GM12878 (cell line): ENCODE data around the gene ADGRG7.

Source experiments
- DPF2 ChIP-seq: fragments of 450-650 bp; IDR thresholded peaks from 2 replicates; pipeline ENCODE4 v1.6.1; 2017; ENCODE audit warnings: mild to moderate bottlenecking
- EP300 ChIP-seq, 2 experiments: fragments of 150-350 bp in 1 of 2; IDR thresholded peaks; 2 replicates each; pipeline ENCODE4 v1.6.1; 2011 to 2012; ENCODE audit warnings: low read depth in 2 of 2, low read length in 2 of 2, borderline replicate concordance in 1 of 2, improper control_type of control experiment in 1 of 2, inconsistent platforms in 1 of 2; ENCODE audit not compliant: control insufficient read depth in 1 of 2
- SIN3A ChIP-seq: IDR thresholded peaks from 2 replicates; pipeline ENCODE4 v1.6.1; 2012; ENCODE audit warnings: low read depth, low read length, improper control_type of control experiment
- TF ChIP-seq, protein P1 (sequence below), 3 experiments: IDR thresholded peaks in 2 of 3; conservative IDR thresholded peaks in 1 of 3; 2 replicates each; pipeline ENCODE4 v1.5.1; 2011; ENCODE audit warnings: low read depth in 3 of 3, low read length in 3 of 3, mild to moderate bottlenecking in 3 of 3, control low read depth in 2 of 3, moderate library complexity in 2 of 3, inconsistent platforms in 1 of 3, mixed read lengths in 1 of 3; ENCODE audit not compliant: control insufficient read depth in 2 of 3, insufficient read depth in 1 of 3; ENCODE audit errors: extremely low read depth in 1 of 3

DNA sequence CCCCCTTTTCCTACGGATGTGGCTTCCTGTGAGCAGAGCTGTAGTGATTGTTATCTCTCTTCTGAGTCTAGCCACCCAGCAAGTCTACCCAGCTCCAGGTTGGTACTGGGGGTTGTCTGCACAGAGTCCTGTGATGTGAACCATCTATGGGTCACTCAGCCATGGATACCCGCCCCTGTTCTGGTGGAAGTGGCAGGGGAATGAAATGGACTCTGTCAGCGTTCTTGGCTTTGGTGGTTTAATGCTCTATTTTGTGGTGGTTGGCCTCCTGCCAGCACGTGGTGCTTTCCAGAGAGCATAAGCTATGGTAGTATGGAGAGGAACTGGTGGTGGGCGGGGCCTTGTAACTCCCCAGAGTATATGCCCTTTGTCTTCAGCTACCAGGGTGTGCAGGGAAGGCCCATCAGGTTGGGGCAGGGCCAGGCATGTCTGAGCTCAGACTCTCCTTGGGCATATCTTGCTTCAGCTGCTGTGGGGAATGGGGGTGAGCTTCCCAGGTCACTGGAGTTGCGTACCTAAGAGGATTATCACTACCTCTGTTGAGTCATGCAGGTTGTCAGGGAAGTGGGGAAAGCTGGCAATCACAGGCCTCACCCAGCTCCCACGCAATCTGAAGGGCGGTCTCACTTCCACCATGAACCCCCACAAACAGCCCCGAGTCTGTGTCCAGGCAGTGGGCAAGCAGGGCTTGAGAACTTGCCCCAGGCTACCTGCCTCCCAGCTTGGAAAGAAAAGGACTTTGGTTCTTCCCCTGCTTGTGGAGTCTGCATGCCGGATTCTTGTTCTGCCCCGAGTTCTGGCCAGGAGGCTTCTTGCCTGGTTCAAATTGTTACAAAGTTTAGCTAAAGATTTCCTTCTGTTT, 9.0 kb upstream of the ADGRG7 start:
- TF ChIP-seq SIN3A, result no peak
- TF ChIP-seq EP300 (IDR thresholded peaks at IDR 0.05; ENCODE audit: borderline replicate concordance in 1 of 2, control insufficient read depth in 1 of 2, low read depth in 2 of 2, low read length in 2 of 2), result no peak
- TF ChIP-seq DPF2, result no peak
- TF ChIP-seq, protein P1, sequence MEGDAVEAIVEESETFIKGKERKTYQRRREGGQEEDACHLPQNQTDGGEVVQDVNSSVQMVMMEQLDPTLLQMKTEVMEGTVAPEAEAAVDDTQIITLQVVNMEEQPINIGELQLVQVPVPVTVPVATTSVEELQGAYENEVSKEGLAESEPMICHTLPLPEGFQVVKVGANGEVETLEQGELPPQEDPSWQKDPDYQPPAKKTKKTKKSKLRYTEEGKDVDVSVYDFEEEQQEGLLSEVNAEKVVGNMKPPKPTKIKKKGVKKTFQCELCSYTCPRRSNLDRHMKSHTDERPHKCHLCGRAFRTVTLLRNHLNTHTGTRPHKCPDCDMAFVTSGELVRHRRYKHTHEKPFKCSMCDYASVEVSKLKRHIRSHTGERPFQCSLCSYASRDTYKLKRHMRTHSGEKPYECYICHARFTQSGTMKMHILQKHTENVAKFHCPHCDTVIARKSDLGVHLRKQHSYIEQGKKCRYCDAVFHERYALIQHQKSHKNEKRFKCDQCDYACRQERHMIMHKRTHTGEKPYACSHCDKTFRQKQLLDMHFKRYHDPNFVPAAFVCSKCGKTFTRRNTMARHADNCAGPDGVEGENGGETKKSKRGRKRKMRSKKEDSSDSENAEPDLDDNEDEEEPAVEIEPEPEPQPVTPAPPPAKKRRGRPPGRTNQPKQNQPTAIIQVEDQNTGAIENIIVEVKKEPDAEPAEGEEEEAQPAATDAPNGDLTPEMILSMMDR (IDR thresholded peaks at IDR 0.05 in 2 of 3, conservative IDR thresholded peaks at IDR 0.05 in 1 of 3; ENCODE audit: control insufficient read depth in 2 of 3, extremely low read depth in 1 of 3, insufficient read depth in 1 of 3, low read depth in 3 of 3, low read length in 3 of 3), result no peak
